AG04449 (cell line): ENCODE measurements around the gene TPM1.

Experiments
- CTCF ChIA-PET: fragments of 350-600 bp; formaldehyde crosslinking; extraction: SDS; loops from one replicate; lab custom pipeline; 2021; ENCODE audit warnings: antibody characterized with exemption; lab: Yijun Ruan, JAX
- POLR2A ChIA-PET: fragments of 400-600, 350-600 bp; formaldehyde crosslinking; extraction: SDS; loops from one replicate; lab custom pipeline; 2020; ENCODE audit warnings: antibody characterized with exemption, inconsistent platforms; lab: Yijun Ruan, JAX
- DNase-seq: peaks from one replicate; pipeline ENCODE4 v3.0.0-alpha.2; 2010; ENCODE audit warnings: low read depth, low spot score
- H3K4me3 ChIP-seq: 2 replicates; pipeline ENCODE4 v1.5.1; 2011; ENCODE audit warnings: low read depth, mild to moderate bottlenecking, control low read depth, low read length
- CTCF ChIP-seq: IDR thresholded peaks from one replicate; pipeline ENCODE4 v1.5.1; 2011; ENCODE audit warnings: mild to moderate bottlenecking, moderate library complexity, low read length, control low read depth, inconsistent platforms; ENCODE audit not compliant: insufficient read depth; ENCODE audit errors: missing control alignments

Gene TPM1

DNA sequence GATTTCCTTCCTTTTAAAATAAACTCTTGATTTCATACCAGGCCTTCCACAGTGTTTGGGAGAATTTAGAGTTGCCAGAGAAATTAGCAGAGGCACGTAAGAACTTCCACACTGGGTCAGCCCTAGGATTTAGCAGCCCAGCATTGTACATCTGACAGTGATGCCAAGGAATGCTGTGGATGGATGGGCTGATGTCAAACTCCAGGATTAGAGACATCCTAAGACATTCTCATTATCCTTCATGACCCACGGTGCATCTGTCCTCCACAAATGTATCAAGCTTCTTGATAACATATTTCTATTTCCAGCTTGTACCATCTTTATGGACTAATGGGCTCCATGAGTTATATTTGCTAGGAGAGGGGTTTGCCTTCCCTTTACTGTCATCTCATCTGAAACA lies 8.0 kb upstream of the TPM1 start:
- no peak for DNase-seq
- TF ChIP-seq CTCF: no peak
- H3K4me3 ChIP-seq: no peak overlapping the region
- ChIA-PET POLR2A (no interaction called here), CTCF (no interaction called here)

DNA sequence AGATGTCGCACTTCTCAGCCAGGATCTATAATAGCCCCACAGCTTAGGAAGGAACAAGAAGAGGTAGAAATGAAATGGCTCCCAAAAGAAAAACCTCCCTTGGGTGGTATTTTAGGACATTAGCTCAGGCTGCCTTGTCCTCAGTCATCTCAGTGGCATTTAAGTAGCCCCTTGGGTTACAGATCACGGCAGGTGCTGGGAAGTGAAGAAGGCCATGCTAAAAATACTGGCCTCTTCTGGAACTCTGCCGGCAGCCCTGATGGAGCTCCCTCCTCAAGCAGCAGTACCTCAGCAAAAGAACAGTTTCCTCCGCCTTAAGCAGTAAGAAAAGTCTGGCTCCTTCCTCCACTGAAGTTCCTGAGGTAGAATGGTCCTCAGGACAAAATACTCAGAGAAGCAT lies 7.3 kb upstream of the TPM1 start:
- no peak overlapping the region for H3K4me3 ChIP-seq
- POLR2A ChIA-PET: no interaction called here
- CTCF ChIA-PET: no interaction called here
- DNase-seq: no peak
- no peak for TF ChIP-seq CTCF

DNA sequence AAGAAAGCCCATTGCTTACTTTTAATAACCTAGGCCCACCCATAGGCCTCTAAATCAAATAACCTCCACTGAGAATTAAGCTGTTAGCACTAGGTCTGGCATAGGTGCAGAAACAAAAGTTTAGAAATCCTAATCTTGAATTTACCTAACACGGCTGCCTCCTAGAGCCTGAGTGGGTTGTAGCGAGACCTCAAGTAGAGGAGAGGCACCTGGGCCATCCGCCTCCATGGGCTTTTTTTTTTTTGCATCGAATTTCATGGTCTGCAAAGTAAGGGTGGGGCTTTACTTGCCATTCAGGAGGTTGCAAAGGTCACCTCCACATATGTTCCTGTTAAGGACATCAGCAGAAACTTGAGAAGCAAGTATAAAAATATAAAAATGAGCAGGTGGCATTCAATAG lies 6.6 kb upstream of the TPM1 start:
- ChIA-PET CTCF (interaction anchor here (1.9 kb wide), 1 partner anchor 12 kb away, joined by 7 read pairs; no protein-coding TSS in a partner anchor), POLR2A (no interaction called here)
- no peak for DNase-seq
- TF ChIP-seq CTCF: no peak
- H3K4me3 ChIP-seq: no peak overlapping the region

- ChIA-PET CTCF (interaction anchor here (1.1 to 2.6 kb wide), 5 partner anchors 10 to 256 kb away, joined by 3 to 13 read pairs (median 7); no protein-coding TSS in a partner anchor), POLR2A (interaction anchor here (0.7 to 3.5 kb wide), 3 partner anchors 8 to 110 kb away, joined by 4 to 14 read pairs (median 6); no protein-coding TSS in a partner anchor)
- no peak for TF ChIP-seq CTCF
- DNase-seq: no peak
- no peak overlapping the region for H3K4me3 ChIP-seq
These were observed 4.4 kb upstream of the TPM1 start for GRCh38 chr15:63037976-63038720.

GRCh38 chr15:63038926-63039673 lies 3.4 kb upstream of the TPM1 start:
- TF ChIP-seq CTCF: no peak
- H3K4me3 ChIP-seq: no peak overlapping the region
- CTCF ChIA-PET: interaction anchor here (1.2 to 2.6 kb wide), 7 partner anchors 9 to 257 kb away, joined by 4 to 13 read pairs (median 6); no protein-coding TSS in a partner anchor
- POLR2A ChIA-PET: interaction anchor here (0.7 to 3.5 kb wide), 4 partner anchors 9 to 111 kb away, joined by 3 to 14 read pairs (median 5); no protein-coding TSS in a partner anchor
- peak; percentile 75 for DNase-seq

DNA sequence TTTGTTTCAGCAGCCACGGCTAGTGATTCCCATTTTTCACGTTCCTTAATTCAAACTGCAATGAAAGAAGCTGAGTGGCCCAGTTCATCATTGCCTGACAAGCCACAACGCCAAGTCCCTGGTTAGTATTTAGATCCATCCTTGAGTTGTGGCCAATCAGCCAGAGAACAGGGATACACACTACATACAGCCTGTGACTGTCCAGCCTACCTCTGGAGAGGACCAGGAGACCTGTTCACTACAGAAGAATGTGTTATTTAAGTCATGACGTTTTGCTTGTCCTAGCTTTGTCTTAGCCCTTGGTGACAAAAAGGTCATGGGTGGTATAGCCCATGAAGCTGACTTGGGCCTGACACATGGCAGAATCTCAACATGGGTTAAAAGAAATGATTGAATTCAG lies 2.7 kb upstream of the TPM1 start:
- TF ChIP-seq CTCF: no peak
- ChIA-PET POLR2A (interaction anchor here (1.0 to 3.5 kb wide), 3 partner anchors 8 to 16 kb away, joined by 3 to 14 read pairs (median 6); no protein-coding TSS in a partner anchor), CTCF (interaction anchor here (1.2 to 2.6 kb wide), 6 partner anchors 9 to 258 kb away, joined by 4 to 8 read pairs (median 6); no protein-coding TSS in a partner anchor)
- DNase-seq: no peak
- no peak overlapping the region for H3K4me3 ChIP-seq
